Measurements from ENCODE around the gene HIPK1. TPM values are rescaled to one million over a fixed set of nuclear protein-coding genes. Genes with fewer than 3 reads are reported as not detected.

HIPK1 gene
- total and polyA plus RNA-seq, 2 of the 13 experiments (the other 11 are each of a cell fraction or from before 2014, with no cell fraction given): 20.8 to 33.4 TPM

- TF ChIP-seq, protein P1, sequence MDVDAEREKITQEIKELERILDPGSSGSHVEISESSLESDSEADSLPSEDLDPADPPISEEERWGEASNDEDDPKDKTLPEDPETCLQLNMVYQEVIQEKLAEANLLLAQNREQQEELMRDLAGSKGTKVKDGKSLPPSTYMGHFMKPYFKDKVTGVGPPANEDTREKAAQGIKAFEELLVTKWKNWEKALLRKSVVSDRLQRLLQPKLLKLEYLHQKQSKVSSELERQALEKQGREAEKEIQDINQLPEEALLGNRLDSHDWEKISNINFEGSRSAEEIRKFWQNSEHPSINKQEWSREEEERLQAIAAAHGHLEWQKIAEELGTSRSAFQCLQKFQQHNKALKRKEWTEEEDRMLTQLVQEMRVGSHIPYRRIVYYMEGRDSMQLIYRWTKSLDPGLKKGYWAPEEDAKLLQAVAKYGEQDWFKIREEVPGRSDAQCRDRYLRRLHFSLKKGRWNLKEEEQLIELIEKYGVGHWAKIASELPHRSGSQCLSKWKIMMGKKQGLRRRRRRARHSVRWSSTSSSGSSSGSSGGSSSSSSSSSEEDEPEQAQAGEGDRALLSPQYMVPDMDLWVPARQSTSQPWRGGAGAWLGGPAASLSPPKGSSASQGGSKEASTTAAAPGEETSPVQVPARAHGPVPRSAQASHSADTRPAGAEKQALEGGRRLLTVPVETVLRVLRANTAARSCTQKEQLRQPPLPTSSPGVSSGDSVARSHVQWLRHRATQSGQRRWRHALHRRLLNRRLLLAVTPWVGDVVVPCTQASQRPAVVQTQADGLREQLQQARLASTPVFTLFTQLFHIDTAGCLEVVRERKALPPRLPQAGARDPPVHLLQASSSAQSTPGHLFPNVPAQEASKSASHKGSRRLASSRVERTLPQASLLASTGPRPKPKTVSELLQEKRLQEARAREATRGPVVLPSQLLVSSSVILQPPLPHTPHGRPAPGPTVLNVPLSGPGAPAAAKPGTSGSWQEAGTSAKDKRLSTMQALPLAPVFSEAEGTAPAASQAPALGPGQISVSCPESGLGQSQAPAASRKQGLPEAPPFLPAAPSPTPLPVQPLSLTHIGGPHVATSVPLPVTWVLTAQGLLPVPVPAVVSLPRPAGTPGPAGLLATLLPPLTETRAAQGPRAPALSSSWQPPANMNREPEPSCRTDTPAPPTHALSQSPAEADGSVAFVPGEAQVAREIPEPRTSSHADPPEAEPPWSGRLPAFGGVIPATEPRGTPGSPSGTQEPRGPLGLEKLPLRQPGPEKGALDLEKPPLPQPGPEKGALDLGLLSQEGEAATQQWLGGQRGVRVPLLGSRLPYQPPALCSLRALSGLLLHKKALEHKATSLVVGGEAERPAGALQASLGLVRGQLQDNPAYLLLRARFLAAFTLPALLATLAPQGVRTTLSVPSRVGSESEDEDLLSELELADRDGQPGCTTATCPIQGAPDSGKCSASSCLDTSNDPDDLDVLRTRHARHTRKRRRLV (CRISPR knock-in tag; IDR thresholded peaks at IDR 0.05): peak; percentile 79; the same call in 1 of the 2 replicates
- TF ChIP-seq, protein P2, sequence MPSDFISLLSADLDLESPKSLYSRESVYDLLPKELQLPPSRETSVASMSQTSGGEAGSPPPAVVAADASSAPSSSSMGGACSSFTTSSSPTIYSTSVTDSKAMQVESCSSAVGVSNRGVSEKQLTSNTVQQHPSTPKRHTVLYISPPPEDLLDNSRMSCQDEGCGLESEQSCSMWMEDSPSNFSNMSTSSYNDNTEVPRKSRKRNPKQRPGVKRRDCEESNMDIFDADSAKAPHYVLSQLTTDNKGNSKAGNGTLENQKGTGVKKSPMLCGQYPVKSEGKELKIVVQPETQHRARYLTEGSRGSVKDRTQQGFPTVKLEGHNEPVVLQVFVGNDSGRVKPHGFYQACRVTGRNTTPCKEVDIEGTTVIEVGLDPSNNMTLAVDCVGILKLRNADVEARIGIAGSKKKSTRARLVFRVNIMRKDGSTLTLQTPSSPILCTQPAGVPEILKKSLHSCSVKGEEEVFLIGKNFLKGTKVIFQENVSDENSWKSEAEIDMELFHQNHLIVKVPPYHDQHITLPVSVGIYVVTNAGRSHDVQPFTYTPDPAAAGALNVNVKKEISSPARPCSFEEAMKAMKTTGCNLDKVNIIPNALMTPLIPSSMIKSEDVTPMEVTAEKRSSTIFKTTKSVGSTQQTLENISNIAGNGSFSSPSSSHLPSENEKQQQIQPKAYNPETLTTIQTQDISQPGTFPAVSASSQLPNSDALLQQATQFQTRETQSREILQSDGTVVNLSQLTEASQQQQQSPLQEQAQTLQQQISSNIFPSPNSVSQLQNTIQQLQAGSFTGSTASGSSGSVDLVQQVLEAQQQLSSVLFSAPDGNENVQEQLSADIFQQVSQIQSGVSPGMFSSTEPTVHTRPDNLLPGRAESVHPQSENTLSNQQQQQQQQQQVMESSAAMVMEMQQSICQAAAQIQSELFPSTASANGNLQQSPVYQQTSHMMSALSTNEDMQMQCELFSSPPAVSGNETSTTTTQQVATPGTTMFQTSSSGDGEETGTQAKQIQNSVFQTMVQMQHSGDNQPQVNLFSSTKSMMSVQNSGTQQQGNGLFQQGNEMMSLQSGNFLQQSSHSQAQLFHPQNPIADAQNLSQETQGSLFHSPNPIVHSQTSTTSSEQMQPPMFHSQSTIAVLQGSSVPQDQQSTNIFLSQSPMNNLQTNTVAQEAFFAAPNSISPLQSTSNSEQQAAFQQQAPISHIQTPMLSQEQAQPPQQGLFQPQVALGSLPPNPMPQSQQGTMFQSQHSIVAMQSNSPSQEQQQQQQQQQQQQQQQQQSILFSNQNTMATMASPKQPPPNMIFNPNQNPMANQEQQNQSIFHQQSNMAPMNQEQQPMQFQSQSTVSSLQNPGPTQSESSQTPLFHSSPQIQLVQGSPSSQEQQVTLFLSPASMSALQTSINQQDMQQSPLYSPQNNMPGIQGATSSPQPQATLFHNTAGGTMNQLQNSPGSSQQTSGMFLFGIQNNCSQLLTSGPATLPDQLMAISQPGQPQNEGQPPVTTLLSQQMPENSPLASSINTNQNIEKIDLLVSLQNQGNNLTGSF (CRISPR knock-in tag; IDR thresholded peaks at IDR 0.05): no peak
- TF ChIP-seq TRAFD1 (CRISPR knock-in tag; IDR thresholded peaks at IDR 0.05; ENCODE audit: borderline replicate concordance): no peak
- no peak for TF ChIP-seq NFE2L1 (CRISPR knock-in tag; IDR thresholded peaks at IDR 0.05; ENCODE audit: borderline replicate concordance)
- TF ChIP-seq MAFF (IDR thresholded peaks at IDR 0.05; ENCODE audit: low read depth, low read length): no peak
- peak; percentile 91 for TF ChIP-seq MXD4 (CRISPR knock-in tag; IDR thresholded peaks at IDR 0.05)
- TF ChIP-seq ZMYM3 (CRISPR knock-in tag; IDR thresholded peaks at IDR 0.05): peak; percentile 65; the same call in 1 of the 2 replicates
- TF ChIP-seq HMG20B (CRISPR knock-in tag; conservative IDR thresholded peaks at IDR 0.05): 0 out of 2 replicates have a peak, but pooled peaks have one; percentile 27
- TF ChIP-seq SIX1 (CRISPR knock-in tag; IDR thresholded peaks at IDR 0.05; ENCODE audit: borderline replicate concordance): no peak
- no peak for TF ChIP-seq ZNF598 (CRISPR knock-in tag; IDR thresholded peaks at IDR 0.05; ENCODE audit: borderline replicate concordance)
- no peak for TF ChIP-seq ZNF678 (CRISPR knock-in tag; IDR thresholded peaks at IDR 0.05)
- no peak for TF ChIP-seq JUN (CRISPR knock-in tag; IDR thresholded peaks at IDR 0.05)
- peak; percentile 94 for TF ChIP-seq ZNF350 (CRISPR knock-in tag; IDR thresholded peaks at IDR 0.05; ENCODE audit: borderline replicate concordance, low read depth)
- TF ChIP-seq ZNF747 (CRISPR knock-in tag; IDR thresholded peaks at IDR 0.05; ENCODE audit: borderline replicate concordance): peak; percentile 66; the same call in 1 of the 2 replicates
- no peak for TF ChIP-seq ETV6 (CRISPR knock-in tag; conservative IDR thresholded peaks at IDR 0.05)
- TF ChIP-seq ZNF589 (CRISPR knock-in tag; conservative IDR thresholded peaks at IDR 0.05): peak; percentile 90
Measured at GRCh38 chr1:113904674-113905434, 24.3 kb upstream of the HIPK1 start, which contains the start of the genes AP4B1 and DCLRE1B (continued).
